Progenitor cell of endocrine pancreas (in vitro differentiated cells): ENCODE data around the gene HTRA3. TPM values are rescaled to one million over a fixed set of nuclear protein-coding genes. Genes with fewer than 3 reads are reported as not detected.

Experiments
- DNase-seq: peaks from one replicate; pipeline ENCODE4 v3.0.0; 2021; ENCODE audit warnings: low spot score; ENCODE audit not compliant: unreplicated experiment
- H3K27ac Mint-ChIP-seq: 2 replicates; pipeline ENCODE4 v1.8.0; 2021; ENCODE audit warnings: mild to moderate bottlenecking, moderate library complexity, mixed read lengths
- H3K27me3 Mint-ChIP-seq: 2 replicates; pipeline ENCODE4 v1.8.0; 2021; ENCODE audit warnings: mixed read lengths
- H3K36me3 Mint-ChIP-seq: 2 replicates; pipeline ENCODE4 v1.8.0; 2022; ENCODE audit warnings: mixed read lengths; ENCODE audit not compliant: insufficient read depth
- H3K4me1 Mint-ChIP-seq: 2 replicates; pipeline ENCODE4 v1.8.0; 2021; ENCODE audit warnings: low read depth, mixed read lengths
- H3K4me3 Mint-ChIP-seq: 2 replicates; pipeline ENCODE4 v1.8.0; 2021; ENCODE audit warnings: low read depth, mild to moderate bottlenecking, moderate library complexity, mixed read lengths
- H3K9me3 Mint-ChIP-seq: 2 replicates; pipeline ENCODE4 v1.8.0; 2021; ENCODE audit warnings: low read depth, mixed read lengths
- total RNA-seq: library from RNA; stranded (reverse); gene quantifications from 2 replicates; pipeline ENCODE4 v1.2.1, GENCODE V29; 2021
- TF ChIP-seq, protein P1 (sequence below): fragments of 200-600 bp; sonication (generic); IDR thresholded peaks from one replicate; pipeline ENCODE4 v1.5.0; 2021; ENCODE audit warnings: antibody characterized with exemption, mild to moderate bottlenecking; ENCODE audit not compliant: unreplicated experiment

Gene HTRA3
- total RNA-seq, 1 donor from 2014 or later = 0.86 TPM

- H3K27me3 Mint-ChIP-seq = peaks cover 2% of the 10 kb centered on the region
- TF ChIP-seq, protein P1, sequence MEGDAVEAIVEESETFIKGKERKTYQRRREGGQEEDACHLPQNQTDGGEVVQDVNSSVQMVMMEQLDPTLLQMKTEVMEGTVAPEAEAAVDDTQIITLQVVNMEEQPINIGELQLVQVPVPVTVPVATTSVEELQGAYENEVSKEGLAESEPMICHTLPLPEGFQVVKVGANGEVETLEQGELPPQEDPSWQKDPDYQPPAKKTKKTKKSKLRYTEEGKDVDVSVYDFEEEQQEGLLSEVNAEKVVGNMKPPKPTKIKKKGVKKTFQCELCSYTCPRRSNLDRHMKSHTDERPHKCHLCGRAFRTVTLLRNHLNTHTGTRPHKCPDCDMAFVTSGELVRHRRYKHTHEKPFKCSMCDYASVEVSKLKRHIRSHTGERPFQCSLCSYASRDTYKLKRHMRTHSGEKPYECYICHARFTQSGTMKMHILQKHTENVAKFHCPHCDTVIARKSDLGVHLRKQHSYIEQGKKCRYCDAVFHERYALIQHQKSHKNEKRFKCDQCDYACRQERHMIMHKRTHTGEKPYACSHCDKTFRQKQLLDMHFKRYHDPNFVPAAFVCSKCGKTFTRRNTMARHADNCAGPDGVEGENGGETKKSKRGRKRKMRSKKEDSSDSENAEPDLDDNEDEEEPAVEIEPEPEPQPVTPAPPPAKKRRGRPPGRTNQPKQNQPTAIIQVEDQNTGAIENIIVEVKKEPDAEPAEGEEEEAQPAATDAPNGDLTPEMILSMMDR = no peak
- H3K4me1 Mint-ChIP-seq = peaks cover 15% of the 10 kb centered on the region
- DNase-seq = no peak
- H3K4me3 Mint-ChIP-seq = no peak overlapping the region
- peaks cover 11% of the 10 kb centered on the region for H3K9me3 Mint-ChIP-seq
- peak overlapping the region; percentile 72 for H3K27ac Mint-ChIP-seq
- H3K36me3 Mint-ChIP-seq = peaks cover 2% of the 10 kb centered on the region
Observed at GRCh38 chr4:8316911-8317351, 47.4 kb downstream of the HTRA3 start.

DNA sequence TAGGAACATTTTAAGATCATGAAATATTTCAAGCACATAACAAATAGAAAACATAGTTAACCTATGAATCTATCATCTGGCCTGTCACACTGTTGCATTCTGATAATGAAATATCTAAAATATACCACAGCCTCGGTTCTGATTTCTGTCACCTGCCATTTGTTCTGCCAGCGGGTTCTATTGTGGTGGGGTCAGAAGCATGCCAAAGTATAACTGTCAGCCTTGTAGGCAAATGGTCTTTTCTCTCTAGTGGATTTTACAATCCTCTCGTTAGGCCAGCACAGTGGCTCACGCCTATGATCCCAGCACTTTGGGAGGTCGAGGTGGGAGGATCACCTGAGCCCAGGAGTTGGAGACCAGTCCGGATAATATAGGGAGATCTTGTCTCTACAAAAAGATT lies 47.9 kb downstream of the HTRA3 start:
- H3K36me3 Mint-ChIP-seq = peaks cover 2% of the 10 kb centered on the region
- DNase-seq = no peak
- peaks cover 15% of the 10 kb centered on the region for H3K4me1 Mint-ChIP-seq
- H3K9me3 Mint-ChIP-seq = peaks cover 10% of the 10 kb centered on the region
- no peak overlapping the region for H3K27ac Mint-ChIP-seq
- TF ChIP-seq, protein P1 = no peak
- no peak overlapping the region for H3K4me3 Mint-ChIP-seq
- peaks cover 2% of the 10 kb centered on the region for H3K27me3 Mint-ChIP-seq

- peaks cover 15% of the 10 kb centered on the region for H3K4me1 Mint-ChIP-seq
- H3K27me3 Mint-ChIP-seq = peaks cover 2% of the 10 kb centered on the region
- no peak for DNase-seq
- H3K9me3 Mint-ChIP-seq = peaks cover 4% of the 10 kb centered on the region
- H3K27ac Mint-ChIP-seq = no peak overlapping the region
- no peak overlapping the region for H3K4me3 Mint-ChIP-seq
- TF ChIP-seq, protein P1 = no peak
- peaks cover 2% of the 10 kb centered on the region for H3K36me3 Mint-ChIP-seq
Observed at GRCh38 chr4:8318509-8318908, 49.0 kb downstream of the HTRA3 start.

DNA sequence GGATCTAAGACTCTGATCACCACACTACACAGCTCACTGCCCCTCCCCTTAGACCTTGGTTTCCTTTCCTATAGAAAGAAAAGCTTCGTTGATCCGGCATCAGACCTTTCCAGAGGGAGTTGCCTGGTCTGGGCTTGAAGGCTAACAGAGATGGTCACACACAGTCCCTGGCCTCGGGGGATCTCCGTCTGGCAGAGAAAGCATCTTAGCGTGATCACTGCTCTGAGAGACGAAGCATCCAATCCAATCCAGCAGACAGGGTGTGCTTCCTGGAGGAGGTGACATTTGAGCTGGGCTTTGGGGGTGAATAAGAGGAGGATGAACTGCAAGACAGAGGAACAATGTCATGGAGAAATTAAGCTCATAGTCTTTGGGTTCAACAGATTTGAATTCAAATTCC lies 49.5 kb downstream of the HTRA3 start:
- no peak overlapping the region for H3K4me3 Mint-ChIP-seq
- peaks cover 2% of the 10 kb centered on the region for H3K27me3 Mint-ChIP-seq
- H3K4me1 Mint-ChIP-seq = peaks cover 15% of the 10 kb centered on the region
- H3K9me3 Mint-ChIP-seq = peaks cover under 1% of the 10 kb centered on the region
- H3K36me3 Mint-ChIP-seq = no peaks in the 10 kb centered on the region
- H3K27ac Mint-ChIP-seq = no peak overlapping the region
- TF ChIP-seq, protein P1 = no peak
- no peak for DNase-seq

GRCh38 chr4:8319731-8320385 lies 50.3 kb downstream of the HTRA3 start:
- TF ChIP-seq, protein P1 = no peak
- no peaks in the 10 kb centered on the region for H3K36me3 Mint-ChIP-seq
- H3K4me3 Mint-ChIP-seq = no peak overlapping the region
- no peak for DNase-seq
- H3K9me3 Mint-ChIP-seq = no peaks in the 10 kb centered on the region
- H3K4me1 Mint-ChIP-seq = peaks cover 15% of the 10 kb centered on the region
- no peaks in the 10 kb centered on the region for H3K27me3 Mint-ChIP-seq
- no peak overlapping the region for H3K27ac Mint-ChIP-seq
